ENCODE data around the gene PLXNA4. TPM values are rescaled to one million over a fixed set of nuclear protein-coding genes. Genes with fewer than 3 reads are reported as not detected.

The PLXNA4 gene
- total RNA-seq, 4 donors from 2014 or later = 4.8 to 19.7 (median 10.7) TPM

DNA sequence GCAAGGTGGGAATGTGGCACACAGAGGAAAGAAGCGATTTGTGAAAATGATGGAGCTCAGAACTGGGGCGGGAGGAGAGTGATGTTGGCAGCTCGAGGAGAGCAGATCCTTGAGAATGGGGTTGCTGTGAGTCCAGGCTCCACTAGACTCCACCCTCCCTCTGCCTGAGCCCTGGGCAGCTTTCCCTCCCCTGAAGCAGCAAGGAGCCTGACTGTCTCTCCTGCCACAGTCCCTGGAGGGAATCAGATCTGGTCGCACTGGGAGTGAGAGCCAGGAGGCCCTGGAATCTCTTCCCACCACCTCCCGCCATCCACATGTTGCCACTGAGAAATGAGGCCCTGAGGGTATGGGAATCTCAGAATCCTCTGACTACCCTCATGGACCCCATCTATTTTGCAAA lies 362.7 kb downstream of the PLXNA4 start:
- TF ChIP-seq, protein P1, sequence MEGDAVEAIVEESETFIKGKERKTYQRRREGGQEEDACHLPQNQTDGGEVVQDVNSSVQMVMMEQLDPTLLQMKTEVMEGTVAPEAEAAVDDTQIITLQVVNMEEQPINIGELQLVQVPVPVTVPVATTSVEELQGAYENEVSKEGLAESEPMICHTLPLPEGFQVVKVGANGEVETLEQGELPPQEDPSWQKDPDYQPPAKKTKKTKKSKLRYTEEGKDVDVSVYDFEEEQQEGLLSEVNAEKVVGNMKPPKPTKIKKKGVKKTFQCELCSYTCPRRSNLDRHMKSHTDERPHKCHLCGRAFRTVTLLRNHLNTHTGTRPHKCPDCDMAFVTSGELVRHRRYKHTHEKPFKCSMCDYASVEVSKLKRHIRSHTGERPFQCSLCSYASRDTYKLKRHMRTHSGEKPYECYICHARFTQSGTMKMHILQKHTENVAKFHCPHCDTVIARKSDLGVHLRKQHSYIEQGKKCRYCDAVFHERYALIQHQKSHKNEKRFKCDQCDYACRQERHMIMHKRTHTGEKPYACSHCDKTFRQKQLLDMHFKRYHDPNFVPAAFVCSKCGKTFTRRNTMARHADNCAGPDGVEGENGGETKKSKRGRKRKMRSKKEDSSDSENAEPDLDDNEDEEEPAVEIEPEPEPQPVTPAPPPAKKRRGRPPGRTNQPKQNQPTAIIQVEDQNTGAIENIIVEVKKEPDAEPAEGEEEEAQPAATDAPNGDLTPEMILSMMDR (IDR thresholded peaks at IDR 0.05) = no peak
- no peak for TF ChIP-seq EP300 (IDR thresholded peaks at IDR 0.05)
- TF ChIP-seq POLR2A (IDR thresholded peaks at IDR 0.05) = no peak
- TF ChIP-seq POLR2AphosphoS5 (IDR thresholded peaks at IDR 0.05) = no peak
- Histone ChIP-seq H3K27me3 (no peaks in the 10 kb centered on the region), H3K4me1 (no peaks in the 10 kb centered on the region), H3K9me3 (no peaks in the 10 kb centered on the region), H3K36me3 (peaks cover 0 to 19% of the 10 kb centered on the region in 2 donors), H3K4me3 (no peak overlapping the region), H3K27ac (no peak overlapping the region)
- ATAC-seq = no peak
- WGBS, 2 donors (ENCODE audit: low coverage in 1 of 2) = 92% methylated on average over 2 of the region's 5 CpGs; no CpG with 5 or more reads in 1 of the 2 donors

DNA sequence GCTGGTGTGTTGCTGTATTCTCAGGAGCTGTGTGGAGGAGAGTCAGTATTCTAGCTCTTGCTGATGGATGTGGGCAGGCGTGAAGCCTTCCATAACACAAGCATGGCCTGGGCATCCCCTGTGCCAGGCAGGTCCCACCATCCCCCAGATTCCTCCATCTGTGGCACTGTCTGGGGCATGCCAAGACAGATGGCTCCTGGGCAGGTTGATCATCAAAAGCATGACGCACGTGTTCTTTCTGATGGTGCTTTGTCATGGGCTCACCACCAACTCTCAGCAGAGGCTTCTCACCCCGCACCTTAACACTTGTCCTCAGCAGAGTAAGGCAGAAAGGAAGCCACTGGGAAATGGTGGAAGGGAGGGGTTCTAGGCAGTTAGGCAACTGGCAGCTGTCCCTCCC lies 364.3 kb downstream of the PLXNA4 start:
- H3K36me3 ChIP-seq = peaks cover 0 to 20% of the 10 kb centered on the region in 2 donors
- H3K27ac ChIP-seq = no peak overlapping the region
- no peaks in the 10 kb centered on the region for H3K4me1 ChIP-seq
- ATAC-seq = no peak
- H3K27me3 ChIP-seq = no peaks in the 10 kb centered on the region
- TF ChIP-seq POLR2A (IDR thresholded peaks at IDR 0.05) (no peak), EP300 (IDR thresholded peaks at IDR 0.05) (no peak), POLR2AphosphoS5 (IDR thresholded peaks at IDR 0.05) (no peak)
- TF ChIP-seq, protein P1 (IDR thresholded peaks at IDR 0.05) = no peak
- no peaks in the 10 kb centered on the region for H3K9me3 ChIP-seq
- WGBS, 2 donors (ENCODE audit: low coverage in 1 of 2) = no CpG with 5 or more reads among the region's 4 CpGs
- H3K4me3 ChIP-seq = no peak overlapping the region

DNA sequence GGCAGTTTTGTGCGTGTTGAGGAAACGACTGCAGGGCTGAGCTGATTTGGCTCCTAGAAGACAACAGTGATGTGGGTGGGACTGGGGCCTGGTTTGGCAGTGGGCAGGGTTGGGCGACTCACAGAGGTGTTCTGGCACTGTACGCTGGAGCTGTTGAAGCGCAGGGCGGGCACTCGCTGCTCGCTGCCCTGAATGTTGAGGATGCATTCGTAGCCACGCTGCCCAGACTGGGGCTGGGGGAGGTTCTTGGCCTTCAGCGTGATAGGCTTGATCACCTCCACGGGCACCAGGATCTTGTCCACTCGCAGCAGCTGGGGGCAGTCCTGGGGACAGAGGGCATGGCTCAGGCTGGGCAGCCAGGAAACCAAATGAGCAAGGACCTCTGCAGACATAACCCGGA lies 365.4 kb downstream of the PLXNA4 start:
- peaks cover 0 to 20% of the 10 kb centered on the region in 2 donors for H3K36me3 ChIP-seq
- H3K27ac ChIP-seq = no peak overlapping the region
- H3K4me1 ChIP-seq = no peaks in the 10 kb centered on the region
- no peak overlapping the region for H3K4me3 ChIP-seq
- 96 to 100% methylated on average over 2 to 4 of the region's 14 CpGs for WGBS, 2 donors (ENCODE audit: low coverage in 1 of 2)
- H3K9me3 ChIP-seq = no peaks in the 10 kb centered on the region
- TF ChIP-seq EP300 (IDR thresholded peaks at IDR 0.05) (no peak), POLR2AphosphoS5 (IDR thresholded peaks at IDR 0.05) (no peak), POLR2A (IDR thresholded peaks at IDR 0.05) (no peak)
- TF ChIP-seq, protein P1 (IDR thresholded peaks at IDR 0.05) = no peak
- no peak for ATAC-seq
- H3K27me3 ChIP-seq = no peaks in the 10 kb centered on the region

DNA sequence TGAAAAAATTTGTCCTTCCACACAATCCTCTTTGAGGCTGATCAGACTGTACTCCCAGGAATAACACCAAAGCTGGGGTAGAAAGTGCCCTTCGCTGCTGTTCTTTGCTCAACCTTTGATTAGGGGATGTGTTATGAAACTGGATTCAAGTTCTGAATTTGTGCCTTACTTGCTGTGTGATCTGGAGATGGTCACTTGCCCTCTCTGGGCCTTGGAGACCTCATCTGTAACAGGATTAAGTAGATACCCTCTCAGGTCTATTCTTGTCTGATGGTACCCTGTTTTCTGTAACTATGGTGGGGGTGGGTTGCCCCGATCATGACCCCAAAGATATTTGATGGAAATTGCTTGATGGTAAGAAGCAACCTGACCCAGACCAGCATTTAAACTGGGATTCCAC lies 368.5 kb downstream of the PLXNA4 start:
- H3K4me1 ChIP-seq = no peaks in the 10 kb centered on the region
- no peak overlapping the region for H3K4me3 ChIP-seq
- H3K27ac ChIP-seq = no peak overlapping the region
- no peak for TF ChIP-seq POLR2AphosphoS5 (IDR thresholded peaks at IDR 0.05)
- TF ChIP-seq, protein P1 (IDR thresholded peaks at IDR 0.05) = no peak
- 89% methylated on average over 1 of the region's 2 CpGs; no CpG with 5 or more reads in 1 of the 2 donors for WGBS, 2 donors (ENCODE audit: low coverage in 1 of 2)
- H3K27me3 ChIP-seq = no peaks in the 10 kb centered on the region
- no peaks in the 10 kb centered on the region for H3K9me3 ChIP-seq
- peaks cover 0 to 20% of the 10 kb centered on the region in 2 donors for H3K36me3 ChIP-seq
- ATAC-seq = no peak

DNA sequence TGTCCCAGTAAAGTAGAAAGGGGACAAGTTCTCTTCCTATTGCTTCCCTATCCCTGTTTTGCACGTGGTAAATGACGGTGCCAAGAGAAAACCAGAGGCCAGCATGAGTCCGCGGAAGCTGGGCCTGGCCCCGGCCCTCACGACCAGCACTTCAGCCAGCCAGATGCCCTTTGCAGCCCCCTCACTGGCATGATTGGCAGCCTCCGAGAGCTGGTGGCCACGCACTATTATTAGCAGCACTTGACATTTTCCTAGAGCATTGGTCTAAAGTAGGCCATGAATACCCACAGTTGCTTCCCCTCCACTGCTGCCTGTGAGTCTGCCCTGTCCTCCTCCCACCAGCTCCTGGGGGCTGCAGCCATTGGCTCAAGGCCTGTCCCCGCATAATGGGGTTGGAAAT lies 369.1 kb downstream of the PLXNA4 start:
- Histone ChIP-seq H3K4me1 (no peaks in the 10 kb centered on the region), H3K27ac (no peak overlapping the region), H3K9me3 (no peaks in the 10 kb centered on the region), H3K4me3 (no peak overlapping the region), H3K36me3 (peaks cover 0 to 20% of the 10 kb centered on the region in 2 donors), H3K27me3 (no peaks in the 10 kb centered on the region)
- WGBS, 2 donors (ENCODE audit: low coverage in 1 of 2) = 74% methylated on average over 8 of the region's 9 CpGs; no CpG with 5 or more reads in 1 of the 2 donors
- no peak for TF ChIP-seq POLR2AphosphoS5 (IDR thresholded peaks at IDR 0.05)
- no peak for TF ChIP-seq EP300 (IDR thresholded peaks at IDR 0.05)
- no peak for TF ChIP-seq POLR2A (IDR thresholded peaks at IDR 0.05)
- TF ChIP-seq, protein P1 (IDR thresholded peaks at IDR 0.05) = no peak
- ATAC-seq = no peak

Data from gastroesophageal sphincter (tissue), 4 donors.